SKM-1 treated with dmso at 0.1 percent for 144 hours (cell line): ENCODE results near the gene FUT7.

Experiments used
- DNase-seq: peaks from one replicate; lab custom pipeline; 2025; ENCODE audit not compliant: unreplicated experiment; lab: John Stamatoyannopoulos, UW

The FUT7 gene

GRCh38 chr9:136985027-136985602 lies 46.8 kb downstream of the FUT7 start:
- DNase-seq, result no peak

- DNase-seq, result no peak
These were observed 47.3 kb downstream of the FUT7 start for GRCh38 chr9:136984464-136985026.

GRCh38 chr9:136983656-136984314 lies 48.1 kb downstream of the FUT7 start:
- no peak for DNase-seq

DNA sequence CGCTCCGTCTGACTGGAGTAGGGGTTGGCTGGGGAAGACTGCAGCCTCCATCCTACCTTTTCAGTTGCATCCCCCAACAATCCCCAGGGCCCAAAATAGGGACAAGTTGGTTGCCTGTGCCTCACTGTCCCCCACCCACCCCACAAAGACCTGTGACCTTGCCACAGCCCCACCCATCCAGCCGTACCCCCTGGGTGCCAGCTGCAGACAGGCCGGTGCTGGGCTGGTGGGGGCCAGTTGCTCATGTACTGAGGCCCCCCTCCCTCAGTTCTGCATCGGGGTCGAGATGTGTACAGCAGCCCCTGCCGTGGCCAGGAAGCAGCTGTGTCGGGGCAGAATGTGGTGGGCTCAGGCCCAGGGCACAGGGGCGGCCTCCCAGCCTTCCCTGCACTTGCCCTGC lies 48.7 kb downstream of the FUT7 start:
- DNase-seq, result no peak

DNA sequence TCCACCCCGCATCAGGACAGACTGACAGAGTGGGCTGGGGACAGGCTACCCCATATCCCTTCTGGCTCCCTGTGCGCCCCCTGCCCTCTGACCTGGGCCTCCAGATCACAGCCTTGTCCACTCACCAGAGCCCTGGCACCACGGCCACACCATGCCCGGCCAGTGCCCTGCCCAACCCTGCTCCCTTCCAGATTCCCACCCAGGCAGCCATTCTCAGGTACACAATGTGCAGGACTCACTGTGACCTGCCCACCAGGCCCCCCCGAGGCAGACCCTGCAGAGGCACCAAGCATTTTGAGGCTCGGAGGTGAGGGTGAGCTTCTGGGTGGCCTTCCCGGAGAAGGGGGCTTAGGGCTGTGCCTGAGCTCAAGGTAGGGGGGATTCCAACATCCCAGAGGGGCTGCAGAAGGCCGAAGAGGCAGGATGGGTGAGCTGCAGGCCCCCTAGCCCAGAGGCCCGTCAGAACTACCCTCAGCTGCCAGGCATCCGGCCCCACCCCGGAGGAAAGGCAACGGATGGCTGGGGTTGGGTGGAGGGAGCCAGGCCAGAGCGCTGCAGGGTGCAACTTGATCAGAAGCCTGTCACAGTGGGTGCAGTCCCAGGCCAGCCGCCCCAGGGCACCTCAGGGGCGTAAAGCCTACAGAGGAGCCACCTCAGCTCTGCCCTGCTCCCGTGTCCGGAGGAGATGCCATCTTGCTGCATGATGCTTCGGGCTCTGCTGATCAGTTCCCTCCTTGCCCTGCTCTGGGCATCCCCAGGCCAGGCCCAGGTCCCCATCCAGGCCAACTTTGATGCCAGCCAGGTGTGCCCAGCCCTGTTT lies 49.4 kb downstream of the FUT7 start, which contains the start of gene LCNL1:
Gene LCNL1 (plus strand): TSS at position 762 of the 820 bp plus-strand sequence. CDS start 594 bp downstream, outside the sequence.
- no peak for DNase-seq

- DNase-seq, result no peak
These were observed 50.2 kb downstream of the FUT7 start for GRCh38 chr9:136981588-136982231.

DNA sequence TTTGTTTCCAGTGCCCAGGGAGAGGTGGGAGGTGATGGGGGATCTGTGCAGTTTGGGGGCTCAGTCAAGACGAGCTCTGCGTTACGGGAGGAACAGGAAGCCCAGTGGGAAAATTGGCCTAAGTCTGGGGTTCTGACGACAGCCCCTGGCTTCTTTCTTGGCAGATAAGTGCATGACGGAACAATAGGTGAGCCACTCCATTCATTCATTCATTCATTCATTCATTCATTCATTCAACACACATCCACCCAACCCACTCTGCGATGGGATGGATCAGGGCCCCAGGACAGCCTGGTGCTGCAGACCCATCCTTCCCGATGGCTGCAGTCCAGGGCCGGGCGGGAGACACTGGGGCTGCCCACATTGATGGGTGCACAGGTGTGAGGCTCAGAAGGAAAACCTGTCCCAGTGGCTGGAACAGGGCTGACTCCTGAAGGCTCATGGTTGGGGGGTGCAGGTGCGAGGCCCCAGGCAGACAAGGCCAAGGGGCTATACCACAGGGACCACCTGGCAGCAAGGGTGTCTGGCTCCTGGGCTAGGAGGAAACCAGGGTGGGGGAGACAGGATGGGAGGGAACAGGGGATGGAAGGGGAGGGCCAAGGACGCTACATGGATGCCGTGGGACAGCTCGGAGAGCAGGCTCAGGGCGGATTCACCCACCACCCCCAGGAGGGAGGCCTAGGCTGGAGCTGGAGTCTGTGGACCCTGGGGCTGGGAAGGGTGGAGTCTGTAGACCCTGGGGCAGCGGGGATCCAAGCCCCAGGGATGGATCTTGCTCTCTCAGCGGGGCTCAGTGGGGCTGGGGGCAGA lies 51.0 kb downstream of the FUT7 start:
- DNase-seq, result no peak
